HG03135 (cell line): ENCODE data around the gene ITGBL1.

Source experiments
- ATAC-seq: cut with Tn5 transposase; IDR thresholded peaks from one replicate; pipeline ENCODE4 v1.9.1; 2021; ENCODE audit warnings: mild to moderate bottlenecking, moderate library complexity; ENCODE audit not compliant: unreplicated experiment

ITGBL1 gene

GRCh38 chr13:101681834-101682233 is 229.4 kb downstream of the ITGBL1 start:
- ATAC-seq = no peak

GRCh38 chr13:101686003-101686402 is 233.5 kb downstream of the ITGBL1 start:
- ATAC-seq = no peak

- ATAC-seq = no peak
These were observed 238.4 kb downstream of the ITGBL1 start for GRCh38 chr13:101690871-101691270.

GRCh38 chr13:101691341-101691860 is 238.9 kb downstream of the ITGBL1 start:
- no peak for ATAC-seq

- ATAC-seq = no peak
These were observed 243.5 kb downstream of the ITGBL1 start for GRCh38 chr13:101695870-101696516.

- no peak for ATAC-seq
These were observed 245.3 kb downstream of the ITGBL1 start for GRCh38 chr13:101697745-101698144.

GRCh38 chr13:101698400-101698799 is 245.9 kb downstream of the ITGBL1 start:
- ATAC-seq = no peak

GRCh38 chr13:101700598-101700997 is 248.1 kb downstream of the ITGBL1 start:
- ATAC-seq = no peak

GRCh38 chr13:101703081-101703480 is 250.6 kb downstream of the ITGBL1 start:
- ATAC-seq = no peak

- no peak for ATAC-seq
These were observed 251.4 kb downstream of the ITGBL1 start for GRCh38 chr13:101703838-101704237.

- ATAC-seq = no peak
These were observed 254.2 kb downstream of the ITGBL1 start for GRCh38 chr13:101706651-101707050.

GRCh38 chr13:101707659-101708058 is 255.2 kb downstream of the ITGBL1 start:
- no peak for ATAC-seq

GRCh38 chr13:101708115-101708514 is 255.6 kb downstream of the ITGBL1 start:
- no peak for ATAC-seq

GRCh38 chr13:101709952-101710351 is 257.5 kb downstream of the ITGBL1 start:
- no peak for ATAC-seq

GRCh38 chr13:101711307-101712025 is 259.0 kb downstream of the ITGBL1 start:
- ATAC-seq = no peak

GRCh38 chr13:101712026-101712348 is 259.5 kb downstream of the ITGBL1 start:
- no peak for ATAC-seq

GRCh38 chr13:101714195-101714594 is 261.7 kb downstream of the ITGBL1 start:
- no peak for ATAC-seq

- no peak for ATAC-seq
These were observed 264.9 kb downstream of the ITGBL1 start for GRCh38 chr13:101717353-101717752.

GRCh38 chr13:101718496-101718895 is 266.0 kb downstream of the ITGBL1 start:
- ATAC-seq = no peak

GRCh38 chr13:101726681-101727080 is 274.2 kb downstream of the ITGBL1 start:
- no peak for ATAC-seq

- ATAC-seq = no peak
These were observed 274.6 kb downstream of the ITGBL1 start for GRCh38 chr13:101727118-101727517.

- ATAC-seq = no peak
These were observed 275.5 kb downstream of the ITGBL1 start for GRCh38 chr13:101728021-101728420.
